KBM-7 (cell line): ENCODE results near the gene LEMD1.
A peak's percentile ranks its signal among the peaks of the same experiment; 100 is the strongest.

Experiments used
- DNase-seq: peaks from one replicate; pipeline ENCODE4 v3.0.0-alpha.2; 2015
- in situ Hi-C: fragments of 300-500 bp; cut with MboI; formaldehyde crosslinking; loops from 2 replicates; pipeline ENCODE4 v1.14.3; 2020; ENCODE audit warnings: low sequenced_read_pairs, low pct_unique_long_range_greater_than_20kb, mixed read lengths

Gene LEMD1

GRCh38 chr1:205421798-205422197, at the start of gene LEMD1:
LEMD1 (minus strand) TSS chr1:205422056; CDS start chr1:205420536, 1,520 bp downstream.
- DNase-seq = no peak
- in situ Hi-C loops = no loop called here

- no peak for DNase-seq
- in situ Hi-C loops = no loop called here
Observed at GRCh38 chr1:205470131-205470530, 48.3 kb upstream of the LEMD1 start.

GRCh38 chr1:205466595-205467220, 44.9 kb upstream of the LEMD1 start:
- in situ Hi-C loops = no loop called here
- DNase-seq = no peak

GRCh38 chr1:205465392-205465791, 43.5 kb upstream of the LEMD1 start:
- no peak for DNase-seq
- in situ Hi-C loops = no loop called here

- DNase-seq = peak; percentile 70
Observed at GRCh38 chr1:205458777-205459566, 37.1 kb upstream of the LEMD1 start.

GRCh38 chr1:205456868-205457745, 35.3 kb upstream of the LEMD1 start:
- in situ Hi-C loops = no loop called here
- no peak for DNase-seq

More at GRCh38 chr1:205458777-205459566, 37.1 kb upstream of the LEMD1 start:
- in situ Hi-C loops = no loop called here

- in situ Hi-C loops = no loop called here
- DNase-seq = no peak
Observed at GRCh38 chr1:205456383-205456867, 34.6 kb upstream of the LEMD1 start.

GRCh38 chr1:205455581-205456382, 33.9 kb upstream of the LEMD1 start, which contains the start of gene BLACAT1:
BLACAT1 (minus strand) TSS chr1:205456045.
- DNase-seq = no peak
- in situ Hi-C loops = no loop called here

- no peak for DNase-seq
- in situ Hi-C loops = no loop called here
Observed at GRCh38 chr1:205454903-205455335, 33.1 kb upstream of the LEMD1 start.

GRCh38 chr1:205453466-205453865, 31.6 kb upstream of the LEMD1 start:
- in situ Hi-C loops = no loop called here
- no peak for DNase-seq

GRCh38 chr1:205452933-205453332, 31.1 kb upstream of the LEMD1 start:
- no peak for DNase-seq
- in situ Hi-C loops = no loop called here

- in situ Hi-C loops = no loop called here
- no peak for DNase-seq
Observed at GRCh38 chr1:205452364-205452763, 30.5 kb upstream of the LEMD1 start.

GRCh38 chr1:205451759-205452164, 29.9 kb upstream of the LEMD1 start:
- no peak for DNase-seq
- in situ Hi-C loops = no loop called here

GRCh38 chr1:205451202-205451601, 29.3 kb upstream of the LEMD1 start:
- DNase-seq = no peak
- in situ Hi-C loops = no loop called here

GRCh38 chr1:205450448-205450847, 28.6 kb upstream of the LEMD1 start:
- in situ Hi-C loops = no loop called here
- DNase-seq = no peak

- DNase-seq = no peak
- in situ Hi-C loops = no loop called here
Observed at GRCh38 chr1:205449750-205450443, 28.0 kb upstream of the LEMD1 start.

- in situ Hi-C loops = no loop called here
- DNase-seq = no peak
Observed at GRCh38 chr1:205449254-205449749, 27.4 kb upstream of the LEMD1 start.
